ENCODE measurements around the gene TMPRSS11A.

- TF ChIP-seq POLR2A (IDR thresholded peaks at IDR 0.05) (no peak), CTCF (IDR thresholded peaks at IDR 0.05) (no peak)
Observed at GRCh38 chr4:67896421-67897065, 66.8 kb downstream of the TMPRSS11A start.

Measured in adrenal gland (tissue), 5 donors.